HG03571 (cell line): ENCODE data around the gene ZNG1A.
"Not testable (repeated sequence)": the region's sequence is repeated elsewhere in the genome, so short reads cannot be mapped to it uniquely, and the experiment has no call there.

Source experiments
- ATAC-seq: cut with Tn5 transposase; IDR thresholded peaks from one replicate; pipeline ENCODE4 v1.9.1; 2021; ENCODE audit not compliant: unreplicated experiment

ZNG1A gene

DNA sequence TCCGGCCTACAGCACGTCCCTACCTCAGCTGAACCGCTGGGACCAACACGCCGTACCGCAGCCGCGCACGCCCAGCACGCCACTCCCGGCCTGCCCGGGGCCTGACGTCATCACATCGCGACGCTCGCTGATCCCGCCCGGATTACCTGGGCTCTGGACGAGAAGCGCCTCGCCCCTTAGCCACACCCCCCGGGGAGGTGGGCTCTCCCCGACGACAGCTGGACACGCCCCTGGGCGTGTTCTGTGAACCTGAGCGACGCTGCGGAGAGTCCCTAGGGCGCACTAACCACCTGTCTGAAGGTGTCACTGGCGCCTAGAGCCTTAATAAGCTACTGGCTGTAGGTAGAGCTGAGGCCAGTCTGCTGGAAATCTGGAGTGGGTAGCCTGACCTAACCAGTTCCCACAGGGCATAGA is at the start of gene ZNG1A:
Gene ZNG1A, minus strand, starts transcription at position 87 of the 414 bp plus-strand sequence. CDS start 87 bp downstream, outside the sequence.
- ATAC-seq, result not testable (repeated sequence)

DNA sequence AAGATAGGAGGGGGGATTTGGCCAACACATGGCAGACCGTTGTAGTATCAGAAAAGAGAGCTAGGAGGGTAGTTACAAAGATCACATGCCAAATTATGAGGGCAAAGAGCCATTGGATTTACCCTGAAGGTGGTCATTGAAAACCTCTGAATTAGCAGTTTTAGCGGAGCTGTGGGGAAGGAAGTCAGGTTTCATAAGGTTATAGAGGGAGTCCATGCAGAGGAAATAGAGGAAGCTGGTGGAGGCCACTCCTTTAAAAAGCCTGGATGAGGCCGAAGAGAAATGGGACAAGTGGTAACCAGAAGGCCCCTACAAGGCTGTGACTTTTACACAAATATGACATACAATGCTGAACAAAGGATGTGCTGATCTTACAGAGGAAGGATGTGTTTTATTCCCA is 49.0 kb upstream of the ZNG1A start:
- ATAC-seq, result no peak

DNA sequence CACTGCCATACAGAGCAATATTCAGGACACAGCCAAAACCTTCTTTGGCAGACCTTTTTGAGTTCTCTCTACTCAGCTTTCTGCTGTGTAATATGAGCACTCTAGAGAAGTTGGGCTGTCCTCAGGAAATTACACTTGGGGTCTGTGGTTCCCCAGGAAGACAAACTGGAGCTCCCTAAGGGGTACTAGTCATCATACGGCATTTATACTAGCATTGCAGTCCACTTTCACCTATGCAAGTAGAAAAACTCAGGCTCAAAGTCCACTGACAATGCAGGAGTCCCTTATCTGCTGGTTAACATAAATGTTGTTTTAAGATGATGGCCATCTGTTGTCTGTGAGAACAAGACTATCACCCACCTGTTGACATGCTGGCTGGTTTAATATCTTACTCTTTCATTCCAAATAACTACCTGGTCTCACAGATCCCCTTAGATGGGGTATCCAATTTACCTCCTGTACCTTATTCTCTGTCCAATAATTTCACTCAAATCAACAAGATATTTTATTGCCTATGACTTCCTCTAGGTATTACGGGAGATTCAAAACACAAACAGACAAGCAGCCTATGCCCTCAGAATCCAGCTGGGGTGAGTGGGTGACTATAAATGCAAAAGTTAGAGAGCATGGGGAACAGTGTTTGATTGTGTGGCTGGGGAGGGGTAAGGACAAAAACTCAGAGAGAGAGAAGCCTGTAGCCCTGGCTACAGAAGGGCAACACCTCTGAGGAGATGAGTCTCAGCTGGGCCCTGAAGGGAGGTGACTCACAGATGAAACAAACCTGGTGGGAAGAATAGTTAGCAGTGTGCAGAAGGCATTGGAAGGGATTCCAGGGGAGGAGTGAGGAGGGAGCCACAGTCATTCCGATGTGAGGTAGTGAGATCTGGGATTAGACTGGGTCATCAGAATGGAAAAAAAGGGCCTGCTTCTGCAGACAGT is 46.0 kb upstream of the ZNG1A start:
- ATAC-seq, result no peak

DNA sequence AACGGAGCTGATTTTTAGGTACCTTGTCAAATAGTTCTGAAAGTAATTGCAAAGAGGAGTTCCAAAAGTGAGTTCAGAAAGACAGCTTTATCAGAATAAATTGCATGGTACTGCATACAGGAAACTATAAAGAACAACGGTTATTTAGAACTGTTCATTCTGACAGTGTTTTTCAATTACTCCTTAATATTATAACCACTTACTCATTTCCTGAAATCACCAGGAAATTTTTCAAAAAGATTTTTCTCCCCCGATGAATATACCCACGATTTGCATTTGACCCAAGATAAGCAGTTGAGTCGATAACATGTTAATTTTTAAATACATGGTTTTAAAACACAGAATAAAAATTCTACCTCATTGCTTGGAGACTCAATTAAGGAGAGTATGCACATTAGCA is 45.2 kb upstream of the ZNG1A start:
- no peak for ATAC-seq

DNA sequence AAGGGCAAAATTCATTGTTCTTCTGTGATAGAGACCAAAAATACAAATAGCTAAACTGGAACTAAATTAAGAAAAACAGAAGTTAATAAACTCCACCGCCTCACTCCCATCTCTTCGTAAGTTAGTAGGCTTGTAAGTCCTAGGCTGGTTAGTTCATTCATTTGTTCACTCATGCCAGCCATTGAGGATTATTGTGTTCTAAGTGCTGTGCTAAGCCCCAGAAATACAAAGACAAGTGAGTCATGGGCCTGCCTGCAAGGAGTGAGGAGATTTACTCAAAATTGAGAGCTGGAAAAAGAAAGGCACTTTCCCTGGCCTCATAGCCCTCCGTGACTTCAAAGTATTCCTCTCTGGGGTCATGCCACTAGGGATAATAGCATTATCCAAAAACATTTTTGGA is 44.3 kb upstream of the ZNG1A start:
- no peak for ATAC-seq

DNA sequence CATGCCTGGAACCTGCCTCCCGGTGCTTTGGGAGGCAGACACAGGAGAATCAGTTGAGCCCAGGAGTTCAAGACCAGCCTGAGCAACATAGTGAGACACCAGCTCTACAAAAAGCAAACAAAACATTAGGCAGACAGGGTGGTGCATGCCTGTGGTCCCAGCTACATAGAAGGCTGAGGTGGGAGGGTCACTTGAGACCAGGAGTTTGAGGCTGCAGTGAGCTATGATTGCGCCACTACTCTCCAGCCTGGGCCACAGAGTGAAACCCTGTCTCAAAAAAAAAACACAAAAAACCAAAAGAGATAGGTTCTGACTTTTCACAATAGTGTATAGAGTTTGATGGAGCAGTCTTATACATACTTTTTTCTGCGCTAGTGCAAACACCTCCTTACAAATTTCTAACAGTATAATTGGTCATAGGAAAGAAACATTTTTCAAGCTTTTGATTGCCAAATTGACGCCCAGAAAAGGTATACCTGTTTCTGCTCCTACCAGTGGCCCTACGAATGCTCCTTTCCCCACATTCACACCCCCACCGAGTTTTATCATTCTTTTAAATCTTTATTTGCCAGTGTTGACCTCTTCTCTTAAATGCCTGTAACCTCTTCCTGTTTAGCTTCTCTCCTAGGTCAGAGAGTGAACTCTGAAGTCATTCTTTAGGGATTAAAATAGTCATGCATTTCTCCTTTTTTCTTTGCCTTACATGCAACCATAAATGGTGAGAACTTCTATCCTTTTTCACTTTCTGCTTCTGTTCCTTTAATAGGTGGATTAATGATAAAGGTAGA is 43.3 kb upstream of the ZNG1A start:
- no peak for ATAC-seq

DNA sequence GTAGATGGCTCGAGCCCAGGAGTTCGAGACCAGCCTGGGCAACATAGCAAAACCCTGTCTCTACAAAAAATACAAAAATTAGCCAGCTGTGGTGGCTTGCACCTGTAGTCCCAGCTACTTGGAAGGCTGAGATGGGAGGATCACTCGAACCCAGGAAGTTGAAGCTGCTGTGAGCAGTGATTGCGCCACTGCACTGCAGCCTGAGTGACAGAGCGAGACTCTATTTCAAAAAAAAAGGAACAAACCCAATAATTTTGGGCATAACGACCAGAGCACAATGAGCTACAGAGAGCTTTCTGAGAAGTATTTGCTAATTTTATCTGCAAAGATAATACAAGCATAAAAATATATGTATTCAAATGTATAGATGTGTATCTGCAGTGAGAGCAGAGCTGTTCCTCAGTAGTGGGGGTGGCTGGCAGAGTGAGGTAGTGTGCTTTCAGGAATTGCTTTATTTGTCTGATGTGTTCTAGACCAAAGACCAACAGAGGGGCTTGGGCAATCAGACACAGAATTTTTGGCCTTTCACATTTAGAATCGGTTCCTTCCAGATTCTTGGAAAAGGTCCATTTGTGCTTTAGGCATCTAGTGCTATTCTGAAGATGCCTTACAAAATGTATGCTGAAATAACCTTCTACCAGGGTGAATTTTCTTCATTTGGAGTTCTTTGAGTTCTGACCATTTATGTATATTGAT is 41.0 kb upstream of the ZNG1A start:
- ATAC-seq, result no peak

DNA sequence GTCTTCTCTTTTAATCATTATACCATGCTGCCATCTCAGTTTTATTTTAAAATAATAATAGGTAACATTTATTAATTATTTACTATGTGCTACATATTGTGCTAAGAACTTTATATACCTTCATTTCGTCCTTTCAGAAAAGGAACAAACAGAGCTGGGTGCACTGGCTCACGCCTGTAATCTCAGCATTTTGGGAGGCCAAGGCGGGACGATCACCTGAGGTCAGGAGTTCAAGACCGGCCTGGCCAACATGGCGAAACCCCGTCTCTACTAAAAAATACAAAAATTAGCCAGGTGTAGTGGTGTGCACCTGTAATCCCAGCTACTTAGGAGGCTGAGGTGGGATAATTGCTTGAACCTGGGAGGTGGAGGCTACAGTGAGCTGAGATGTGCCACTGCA is 40.2 kb upstream of the ZNG1A start:
- ATAC-seq, result not testable (repeated sequence)

DNA sequence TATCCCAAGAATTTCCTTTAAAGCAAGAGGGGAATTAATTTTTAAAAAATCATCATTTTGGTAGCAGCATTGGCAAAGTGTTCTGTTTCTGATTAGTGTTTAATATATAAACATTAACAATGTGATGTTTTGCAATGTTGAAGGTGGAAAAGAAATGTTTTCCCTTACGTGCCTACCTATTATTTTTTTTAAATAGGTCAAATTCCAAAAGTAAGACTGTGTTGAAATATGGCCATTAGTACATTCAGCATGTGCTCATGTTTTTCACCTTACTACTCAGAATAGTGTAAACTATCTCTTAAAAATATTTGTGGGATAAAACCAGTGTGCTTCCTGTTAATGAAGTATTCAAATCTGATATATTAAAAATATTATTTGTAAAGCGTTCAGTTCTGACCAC is 39.1 kb upstream of the ZNG1A start:
- ATAC-seq, result no peak

DNA sequence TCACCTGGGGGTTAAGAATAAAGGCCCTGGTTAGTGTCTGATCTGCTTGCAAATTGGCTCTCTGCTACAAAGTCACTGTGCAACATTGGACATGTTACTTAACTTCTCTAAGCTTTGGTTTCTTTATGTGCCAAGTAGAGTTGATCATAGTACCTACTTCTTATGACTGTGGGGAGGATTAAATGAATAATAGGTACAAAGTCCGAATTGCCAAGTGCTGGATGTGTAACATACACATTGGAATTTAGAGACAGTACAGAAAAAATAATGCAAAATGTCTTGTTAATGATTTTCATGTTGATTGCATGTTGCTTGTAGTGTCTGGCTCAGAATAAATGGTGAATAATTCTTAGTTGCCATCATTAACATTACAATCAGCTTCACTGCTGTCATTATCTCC is 38.0 kb upstream of the ZNG1A start:
- ATAC-seq, result no peak

DNA sequence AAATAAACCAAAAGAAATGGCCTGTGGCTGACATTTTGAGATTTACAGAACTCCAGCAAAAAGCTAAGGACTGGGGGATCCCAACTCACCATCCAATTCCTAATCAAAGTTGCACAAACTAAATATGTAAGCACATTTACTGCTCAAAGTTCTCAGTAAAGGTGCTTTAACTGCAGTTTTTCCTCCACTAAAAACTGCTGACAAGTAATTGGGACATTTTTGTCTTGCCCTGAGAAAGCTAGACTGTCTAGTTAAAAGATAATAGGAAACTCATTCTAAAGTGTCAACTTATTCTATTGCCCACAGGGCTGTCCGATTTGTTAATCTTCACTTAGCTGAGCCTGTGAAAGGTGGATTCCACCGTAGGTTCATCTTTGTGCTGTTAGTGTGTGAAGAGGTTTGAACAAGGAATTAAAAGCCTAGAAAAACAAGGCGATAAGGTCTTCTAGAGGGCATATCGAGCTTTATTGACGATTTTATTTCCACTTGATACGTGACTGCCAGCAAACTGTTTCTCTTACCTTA is 36.8 kb upstream of the ZNG1A start:
- no peak for ATAC-seq

DNA sequence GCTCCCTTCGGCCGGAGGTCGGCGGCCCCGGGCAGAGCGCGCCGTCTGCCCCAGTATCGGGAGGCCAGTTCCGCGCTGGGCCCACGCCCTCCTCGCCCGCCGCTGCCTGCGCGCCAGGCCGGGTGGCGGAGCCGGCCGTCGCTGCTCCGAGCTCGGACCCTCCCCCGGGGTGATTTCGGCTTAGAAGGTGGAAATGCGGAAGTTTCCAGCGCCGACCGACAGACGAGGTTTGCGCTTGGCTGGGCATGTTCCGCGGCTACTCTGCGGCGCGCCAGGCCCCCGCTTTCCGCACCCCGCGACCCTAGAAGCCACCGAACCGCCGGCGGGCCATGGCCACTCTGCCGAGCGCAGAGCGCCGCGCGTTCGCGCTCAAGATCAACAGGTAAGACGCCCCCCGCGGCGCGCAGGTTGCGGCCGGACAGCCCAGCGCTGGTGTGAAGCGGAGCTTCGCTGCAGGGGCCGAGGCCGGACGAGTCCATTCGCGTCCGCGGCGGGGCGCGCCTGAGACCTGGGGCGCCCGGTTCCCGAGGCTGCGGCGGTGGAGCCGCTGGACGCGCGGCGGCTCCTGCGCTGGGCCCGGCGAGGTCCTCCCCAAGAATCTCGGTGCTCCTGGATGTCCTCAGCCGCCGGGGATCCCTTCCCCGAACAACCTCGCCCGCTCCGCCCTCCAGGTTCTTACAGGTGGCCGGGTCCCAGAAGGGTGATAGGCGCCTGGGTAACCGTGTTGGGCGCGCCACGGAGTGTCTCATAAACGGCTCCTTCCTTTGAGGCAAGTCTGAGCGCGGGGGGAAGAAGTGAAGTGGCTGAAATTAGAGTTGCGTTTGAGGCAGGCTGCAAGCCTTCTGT is 36.0 kb upstream of the ZNG1A start, which contains the start of gene DOCK8:
Gene DOCK8, plus strand, starts transcription at position 218 of the 846 bp plus-strand sequence. Its CDS starts 112 bp downstream, at position 330.
- peak; percentile 87 for ATAC-seq

DNA sequence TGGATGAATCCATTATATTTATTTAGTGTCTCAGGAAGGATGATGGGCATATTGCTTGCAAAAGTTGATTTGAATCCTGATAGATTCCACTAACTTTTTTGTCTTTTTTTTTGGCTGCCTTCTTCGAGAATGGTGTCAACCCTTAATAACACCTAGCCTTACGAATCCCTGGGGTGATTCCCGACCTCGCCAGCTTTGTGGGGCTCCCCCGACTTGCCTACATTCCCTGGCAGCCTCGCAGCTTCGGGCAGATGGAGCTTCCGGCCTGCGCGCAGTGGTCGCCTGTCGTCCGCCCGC is 35.4 kb upstream of the ZNG1A start:
- no peak for ATAC-seq

DNA sequence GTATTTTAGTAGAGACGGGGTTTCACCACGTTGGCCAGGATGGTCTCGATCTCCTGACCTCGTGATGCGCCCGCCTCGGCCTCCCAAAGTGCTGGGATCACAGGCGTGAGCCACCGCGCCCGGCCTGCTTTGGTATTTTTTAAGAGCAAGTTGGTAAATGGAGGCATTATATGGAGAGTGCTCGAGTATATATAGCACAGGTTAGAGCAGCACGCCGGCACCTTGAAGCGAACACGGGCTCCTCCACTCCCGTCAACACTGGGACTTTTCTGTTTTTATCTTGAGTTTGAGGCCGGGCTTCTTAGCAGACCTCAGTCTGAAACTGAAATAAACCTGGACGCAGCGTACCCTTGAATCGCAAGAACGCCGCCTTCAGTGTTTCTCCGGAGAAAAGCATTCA is 35.0 kb upstream of the ZNG1A start:
- ATAC-seq, result not testable (repeated sequence)

DNA sequence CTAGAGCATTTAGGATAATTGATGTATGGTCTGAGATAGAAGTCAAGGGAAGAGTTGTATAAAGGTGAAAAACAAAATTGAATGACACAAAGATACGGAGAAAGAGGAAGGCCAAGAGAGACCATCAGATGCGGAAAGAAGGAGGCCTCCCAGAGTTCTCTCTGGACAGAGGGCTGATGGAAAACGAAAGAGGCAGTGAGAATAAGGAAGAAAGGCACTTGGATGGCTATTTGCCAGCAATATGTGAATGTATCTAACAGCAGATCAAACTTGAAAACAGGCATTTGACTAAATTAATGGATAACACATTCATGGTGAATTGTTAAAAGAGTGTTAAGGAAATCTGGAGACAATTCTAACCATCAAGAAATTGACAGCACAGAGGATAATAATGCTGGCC is 33.4 kb upstream of the ZNG1A start:
- no peak for ATAC-seq

DNA sequence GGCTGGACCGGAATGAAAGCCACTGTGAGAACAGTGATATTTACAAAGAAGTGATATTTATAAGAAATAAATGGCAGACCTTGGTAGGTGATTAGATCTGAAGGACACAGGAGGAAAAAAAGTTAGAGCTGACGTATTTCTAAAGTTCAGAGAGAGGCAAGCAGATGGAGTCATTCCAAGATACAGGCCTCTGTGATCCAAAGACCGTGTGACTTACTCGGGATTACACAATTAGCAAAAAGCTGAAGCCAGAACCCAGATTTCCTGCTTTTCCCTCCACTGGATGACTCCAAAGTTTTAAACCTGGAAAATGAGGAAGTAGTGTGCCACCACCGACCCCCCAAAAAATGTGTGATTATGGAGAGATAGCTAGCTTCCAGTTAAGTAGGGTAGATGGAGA is 32.7 kb upstream of the ZNG1A start:
- ATAC-seq, result no peak

DNA sequence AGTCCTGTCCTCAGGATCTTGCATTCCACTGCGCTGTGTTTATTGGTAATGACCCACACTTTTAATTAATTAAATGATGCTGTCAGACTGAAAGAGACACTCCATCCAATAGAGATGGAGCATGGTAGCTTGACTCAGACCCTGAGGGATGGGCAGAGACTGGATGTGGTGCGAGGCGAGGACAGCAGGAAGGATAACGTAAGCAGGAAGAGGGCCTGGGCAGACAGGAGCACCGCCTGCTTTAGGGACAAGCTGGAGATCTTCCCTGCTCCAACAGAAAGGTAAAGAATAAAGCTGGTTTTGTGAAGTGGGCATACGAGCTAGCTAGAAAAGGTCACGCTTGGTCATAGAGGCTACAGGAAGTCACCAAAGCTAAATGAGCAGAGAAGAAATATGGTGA is 32.2 kb upstream of the ZNG1A start:
- ATAC-seq, result no peak

DNA sequence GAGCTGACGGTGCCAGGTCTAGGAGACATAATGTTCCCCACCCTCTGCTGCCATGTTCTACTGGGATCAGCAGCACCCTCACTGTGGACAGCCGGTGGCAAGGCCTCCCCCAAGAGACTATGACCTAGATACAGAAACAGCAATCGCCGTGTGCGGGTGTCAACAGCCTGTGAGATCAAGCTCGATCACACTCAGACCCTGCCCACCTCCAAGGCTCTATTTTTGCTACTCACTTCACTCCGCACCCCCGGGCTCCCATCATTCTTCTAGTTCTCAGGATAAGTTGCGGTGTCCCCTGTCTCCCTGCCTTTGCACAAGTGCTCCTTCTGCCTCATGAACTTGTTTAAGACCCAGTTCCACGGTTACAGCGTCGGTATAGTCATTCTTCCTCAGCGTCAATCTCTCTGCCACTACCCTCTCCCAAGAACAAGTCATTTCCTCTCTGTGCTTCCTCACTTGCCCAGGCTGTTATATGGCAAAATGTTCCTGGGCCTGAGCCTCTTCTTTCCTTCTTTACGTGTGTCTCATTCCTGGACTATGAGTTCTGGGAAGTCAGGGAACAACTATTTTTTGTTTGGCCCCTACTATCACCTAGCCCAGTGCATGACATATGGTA is 30.4 kb upstream of the ZNG1A start:
- no peak for ATAC-seq

DNA sequence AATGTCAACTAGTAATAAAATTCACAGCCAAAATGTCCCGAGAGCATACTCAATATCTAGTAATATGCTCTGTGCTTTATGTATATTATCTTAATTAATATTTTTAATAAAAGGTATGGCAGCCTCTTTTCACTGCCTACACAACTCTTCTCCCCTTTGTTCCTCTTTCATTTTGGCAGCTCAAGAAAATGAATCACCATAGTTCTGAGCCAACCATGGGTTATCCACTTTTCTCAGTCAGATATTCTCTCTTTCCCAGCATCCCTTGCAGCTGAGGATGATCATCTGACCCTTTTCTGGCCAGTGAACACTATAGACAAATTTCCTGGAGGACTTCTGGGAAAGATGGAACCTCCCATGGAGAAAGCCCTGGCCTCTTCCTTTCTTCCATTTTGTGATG is 27.6 kb upstream of the ZNG1A start:
- no peak for ATAC-seq

DNA sequence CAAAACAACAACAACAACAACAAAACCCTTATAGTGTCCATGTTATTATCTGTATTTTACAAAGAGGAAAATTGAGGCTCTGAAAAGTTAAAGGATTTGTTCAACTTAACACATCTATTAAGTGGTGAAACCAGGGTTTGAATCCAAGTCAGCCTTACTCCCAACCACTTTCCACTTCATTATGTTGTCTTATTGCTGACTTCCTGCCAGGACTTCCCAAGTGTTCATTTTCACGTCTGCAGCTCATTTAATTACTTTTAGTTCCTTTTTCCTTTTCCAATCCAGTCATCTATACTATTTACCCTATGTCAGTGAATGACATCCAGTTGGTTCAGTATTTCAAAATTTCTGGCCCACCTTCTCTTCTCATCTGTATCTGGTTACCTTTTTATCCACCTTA is 20.7 kb upstream of the ZNG1A start:
- ATAC-seq, result not testable (repeated sequence)
